GM18519 (cell line): ENCODE measurements around the gene COL1A2.

ENCODE experiments used
- ATAC-seq: cut with Tn5 transposase; IDR thresholded peaks from one replicate; pipeline ENCODE4 v1.9.1; 2021; ENCODE audit warnings: mild to moderate bottlenecking, moderate library complexity; ENCODE audit not compliant: unreplicated experiment, low FRiP score

COL1A2 gene

DNA sequence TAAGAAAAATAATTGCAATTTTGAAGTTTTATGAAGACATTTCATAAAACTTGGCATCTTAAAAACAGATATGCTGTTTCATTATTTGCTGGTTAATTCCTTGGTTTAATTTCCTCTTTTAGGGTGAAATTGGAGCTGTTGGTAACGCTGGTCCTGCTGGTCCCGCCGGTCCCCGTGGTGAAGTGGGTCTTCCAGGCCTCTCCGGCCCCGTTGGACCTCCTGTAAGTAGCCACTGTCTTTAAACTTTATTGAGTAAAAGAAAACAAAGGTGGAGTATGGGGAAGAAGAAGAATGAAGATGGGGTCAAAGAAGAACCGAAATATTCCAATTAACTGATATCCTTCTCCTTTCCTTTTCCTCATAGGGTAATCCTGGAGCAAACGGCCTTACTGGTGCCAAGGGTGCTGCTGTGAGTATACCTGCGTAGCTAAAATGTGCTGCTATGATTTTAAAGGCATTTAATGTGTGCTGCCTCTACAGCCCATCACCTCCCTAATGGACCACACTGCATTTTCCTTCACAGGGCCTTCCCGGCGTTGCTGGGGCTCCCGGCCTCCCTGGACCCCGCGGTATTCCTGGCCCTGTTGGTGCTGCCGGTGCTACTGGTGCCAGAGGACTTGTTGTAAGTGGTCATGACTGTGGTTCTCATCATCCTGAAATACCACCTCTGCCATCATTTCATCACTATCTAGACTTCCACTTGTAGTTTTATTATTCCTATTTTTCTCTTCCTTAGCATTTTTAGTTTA is 14.7 kb downstream of the COL1A2 start:
- no peak for ATAC-seq

DNA sequence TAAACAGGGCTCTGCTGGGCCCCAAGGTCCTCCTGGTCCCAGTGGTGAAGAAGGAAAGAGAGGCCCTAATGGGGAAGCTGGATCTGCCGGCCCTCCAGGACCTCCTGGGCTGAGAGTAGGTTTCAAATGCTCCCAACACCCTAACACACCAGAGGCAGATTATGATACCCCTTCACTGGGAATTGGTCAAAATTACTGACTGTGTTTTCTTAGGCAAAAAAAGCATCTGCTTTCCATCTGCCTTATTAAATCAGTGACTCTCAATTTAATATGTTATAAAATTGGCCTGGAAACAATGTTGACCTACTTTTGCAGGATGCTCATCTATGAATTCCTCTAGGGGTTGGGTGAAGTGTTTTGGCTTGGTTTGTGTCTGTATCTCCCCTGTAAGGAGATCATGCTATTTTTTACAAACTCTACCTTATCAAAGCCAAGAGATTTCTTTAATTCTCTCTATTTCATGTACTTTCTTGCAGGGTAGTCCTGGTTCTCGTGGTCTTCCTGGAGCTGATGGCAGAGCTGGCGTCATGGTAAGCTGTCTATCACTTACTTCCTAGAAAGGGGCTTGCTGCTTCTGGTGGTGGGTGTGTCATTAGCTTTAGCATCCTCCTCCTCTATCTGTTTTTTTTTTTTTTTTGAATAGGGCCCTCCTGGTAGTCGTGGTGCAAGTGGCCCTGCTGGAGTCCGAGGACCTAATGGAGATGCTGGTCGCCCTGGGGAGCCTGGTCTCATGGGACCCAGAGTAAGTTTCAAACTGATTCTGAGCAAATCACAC is 15.9 kb downstream of the COL1A2 start:
- ATAC-seq: no peak

DNA sequence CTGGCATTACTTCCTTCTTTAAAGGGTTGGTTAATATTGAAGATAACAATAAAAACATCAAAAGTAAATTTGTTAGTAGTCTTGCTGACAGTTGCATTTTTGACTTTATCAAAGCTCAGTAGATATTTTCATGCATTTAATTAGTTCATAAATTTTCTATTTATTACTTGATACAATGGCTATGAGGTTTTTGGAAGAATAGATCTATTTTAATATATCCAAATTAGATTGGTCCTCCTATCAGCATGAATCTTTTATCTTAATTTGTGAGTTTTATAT is 16.4 kb downstream of the COL1A2 start:
- no peak for ATAC-seq

DNA sequence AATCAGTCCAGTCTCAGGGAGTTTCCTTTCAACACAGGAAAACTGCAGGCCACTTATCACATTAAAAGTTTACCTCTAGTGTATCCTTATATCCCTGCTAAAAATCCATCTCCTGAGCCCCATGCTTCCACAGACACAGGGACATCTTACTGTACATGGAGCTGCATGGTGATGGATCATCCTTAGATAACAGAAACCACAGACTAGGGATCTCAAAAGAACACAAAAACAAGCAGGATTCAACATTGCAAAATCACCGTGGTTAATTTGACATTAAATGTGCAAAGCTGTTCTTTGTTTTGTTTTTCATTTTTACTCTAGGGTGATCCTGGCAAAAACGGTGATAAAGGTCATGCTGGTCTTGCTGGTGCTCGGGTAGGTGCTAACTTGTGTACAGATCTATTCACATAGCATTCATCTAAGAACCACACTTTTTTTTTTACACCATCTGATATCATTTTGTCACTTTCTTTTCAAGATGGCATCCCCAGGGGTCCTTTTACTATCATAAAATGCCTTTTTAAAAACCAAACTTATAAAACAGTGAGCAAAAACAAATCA is 18.1 kb downstream of the COL1A2 start:
- no peak for ATAC-seq

DNA sequence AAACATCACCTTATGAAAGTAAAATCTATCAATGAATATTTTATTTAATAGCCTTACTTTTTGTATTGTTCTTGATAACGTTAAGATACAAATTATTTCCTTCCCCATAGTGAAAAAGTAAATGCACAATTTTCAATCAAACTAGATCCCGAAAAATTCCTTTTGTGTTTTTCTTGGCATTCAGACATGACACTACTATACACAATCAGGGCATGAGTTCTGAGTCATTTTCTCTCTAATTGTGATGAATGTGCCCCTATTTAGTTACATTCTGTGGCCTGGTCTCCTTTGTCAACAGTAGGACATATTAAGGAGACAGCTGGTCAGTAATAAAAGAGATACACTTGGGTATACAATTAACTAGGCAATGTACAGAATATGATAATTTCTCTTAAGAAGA is 19.8 kb downstream of the COL1A2 start:
- no peak for ATAC-seq

DNA sequence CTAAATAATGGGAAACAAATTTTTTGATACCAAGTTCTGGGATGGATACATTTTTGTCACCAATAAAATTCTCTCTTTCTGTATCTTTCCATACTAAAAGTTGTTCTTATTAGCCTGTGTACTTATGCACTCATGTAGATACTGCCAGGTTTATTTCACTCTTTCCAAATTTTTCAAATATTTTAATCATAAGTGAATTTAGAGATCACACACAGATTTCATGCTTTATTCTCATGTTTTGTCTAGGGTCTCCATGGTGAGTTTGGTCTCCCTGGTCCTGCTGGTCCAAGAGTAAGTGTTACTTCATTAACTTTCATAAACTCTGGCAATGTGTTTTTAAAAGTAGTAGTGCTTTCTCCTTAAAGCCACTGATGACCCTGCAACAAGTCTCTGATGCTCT is 20.3 kb downstream of the COL1A2 start:
- no peak for ATAC-seq

DNA sequence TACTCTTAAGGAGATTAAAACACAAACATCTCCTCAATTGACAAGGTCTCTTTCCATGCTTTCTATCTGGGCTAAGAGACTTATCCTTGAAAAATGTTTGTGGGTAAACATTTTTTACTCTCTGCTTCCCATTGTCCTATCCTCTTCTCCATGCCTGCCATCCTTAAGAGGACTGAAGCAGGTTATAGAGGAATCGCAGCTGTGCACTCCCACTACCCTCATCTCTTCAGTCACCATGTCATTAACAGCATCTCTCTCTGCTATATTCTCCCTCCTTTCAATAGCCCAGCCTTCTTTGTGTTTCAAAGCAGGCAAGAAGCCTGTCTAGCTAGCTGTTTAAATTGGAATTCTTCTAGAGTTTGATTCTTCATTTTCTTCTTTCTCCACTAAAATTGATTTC is 22.6 kb downstream of the COL1A2 start:
- ATAC-seq: no peak

DNA sequence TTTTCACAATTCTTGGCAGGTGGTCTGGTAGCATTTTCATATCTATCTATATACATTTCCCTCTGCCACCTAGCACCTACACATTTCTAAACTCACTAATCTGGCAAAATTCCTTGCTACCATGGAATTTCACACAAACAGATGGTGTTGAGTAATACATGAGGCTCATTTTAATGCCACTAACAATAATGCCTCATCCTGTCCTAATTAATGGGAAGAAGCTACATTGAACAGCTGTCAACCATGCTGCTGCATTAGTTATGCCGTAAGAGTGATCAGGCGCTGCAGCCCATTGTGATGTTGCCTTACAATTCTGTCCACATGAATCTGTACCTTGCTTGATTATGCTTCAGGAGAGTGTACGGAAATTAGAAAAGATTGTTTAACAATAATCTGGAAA is 23.2 kb downstream of the COL1A2 start:
- no peak for ATAC-seq

DNA sequence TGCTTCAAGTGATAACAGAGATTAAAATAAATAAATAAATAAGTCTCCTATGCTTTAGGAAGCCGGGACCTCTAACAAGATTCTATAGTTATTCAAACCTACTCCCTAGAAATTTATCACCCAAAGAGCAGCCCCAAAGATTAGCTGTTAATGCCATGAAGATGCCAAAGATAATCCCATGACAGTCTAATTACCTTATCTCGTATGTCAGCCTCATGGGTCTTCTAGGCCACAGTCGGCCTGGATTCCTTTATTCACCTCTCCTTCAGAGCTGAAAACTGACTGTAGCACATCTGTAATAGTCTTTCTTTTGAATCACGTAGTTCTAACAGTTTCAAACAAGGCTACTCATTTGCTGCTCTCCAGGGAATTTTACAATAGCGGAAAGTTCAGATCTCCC is 24.2 kb downstream of the COL1A2 start:
- ATAC-seq: no peak

DNA sequence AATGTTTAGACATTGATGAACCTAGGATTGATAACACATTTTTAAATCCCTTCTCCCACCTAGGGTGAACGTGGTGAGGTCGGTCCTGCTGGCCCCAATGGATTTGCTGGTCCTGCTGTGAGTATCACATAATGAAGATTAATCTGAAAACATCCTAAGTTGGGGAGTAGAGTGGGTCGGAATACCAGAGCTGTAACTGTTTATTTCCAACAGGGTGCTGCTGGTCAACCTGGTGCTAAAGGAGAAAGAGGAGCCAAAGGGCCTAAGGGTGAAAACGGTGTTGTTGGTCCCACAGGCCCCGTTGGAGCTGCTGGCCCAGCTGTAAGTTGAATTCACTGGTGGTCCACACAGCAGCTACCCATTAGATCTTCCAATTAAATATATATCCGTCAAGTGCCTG is 25.6 kb downstream of the COL1A2 start:
- ATAC-seq: no peak

DNA sequence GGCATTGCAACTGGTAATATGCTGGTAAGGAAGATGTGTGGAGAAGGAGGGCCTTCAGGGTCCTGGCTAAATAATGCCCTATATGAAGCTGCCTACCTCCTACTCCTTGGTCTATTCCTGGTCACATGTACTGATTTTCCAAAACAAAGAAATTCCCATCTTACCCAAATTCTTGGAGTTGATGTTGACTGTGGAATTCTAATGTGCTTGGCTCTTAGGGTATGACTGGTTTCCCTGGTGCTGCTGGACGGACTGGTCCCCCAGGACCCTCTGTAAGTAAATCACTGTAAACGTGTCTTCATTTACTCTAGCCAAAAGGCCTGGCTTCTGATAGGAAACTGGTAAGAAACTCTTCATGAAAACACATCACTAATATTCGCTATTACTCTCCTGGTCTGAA is 27.0 kb downstream of the COL1A2 start:
- ATAC-seq: no peak

DNA sequence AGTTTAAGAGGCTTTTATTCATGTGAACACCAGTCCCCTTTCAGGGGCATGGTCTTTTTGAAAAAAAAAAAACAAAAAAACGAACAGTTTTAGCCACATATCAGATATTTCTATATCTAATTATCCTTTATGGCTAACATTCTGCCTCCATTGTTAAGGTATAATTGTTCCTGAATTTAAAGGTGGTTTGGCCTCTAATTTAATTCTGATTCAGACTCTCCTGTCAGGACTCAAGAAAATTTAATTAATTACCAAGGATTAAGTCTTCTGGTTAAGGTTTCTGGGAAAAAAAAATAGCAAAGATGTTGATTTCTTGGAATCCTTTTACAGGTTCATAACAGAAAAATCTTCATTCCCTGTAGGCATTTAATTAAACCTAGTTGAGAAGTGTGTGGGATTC is 27.4 kb downstream of the COL1A2 start:
- no peak for ATAC-seq

DNA sequence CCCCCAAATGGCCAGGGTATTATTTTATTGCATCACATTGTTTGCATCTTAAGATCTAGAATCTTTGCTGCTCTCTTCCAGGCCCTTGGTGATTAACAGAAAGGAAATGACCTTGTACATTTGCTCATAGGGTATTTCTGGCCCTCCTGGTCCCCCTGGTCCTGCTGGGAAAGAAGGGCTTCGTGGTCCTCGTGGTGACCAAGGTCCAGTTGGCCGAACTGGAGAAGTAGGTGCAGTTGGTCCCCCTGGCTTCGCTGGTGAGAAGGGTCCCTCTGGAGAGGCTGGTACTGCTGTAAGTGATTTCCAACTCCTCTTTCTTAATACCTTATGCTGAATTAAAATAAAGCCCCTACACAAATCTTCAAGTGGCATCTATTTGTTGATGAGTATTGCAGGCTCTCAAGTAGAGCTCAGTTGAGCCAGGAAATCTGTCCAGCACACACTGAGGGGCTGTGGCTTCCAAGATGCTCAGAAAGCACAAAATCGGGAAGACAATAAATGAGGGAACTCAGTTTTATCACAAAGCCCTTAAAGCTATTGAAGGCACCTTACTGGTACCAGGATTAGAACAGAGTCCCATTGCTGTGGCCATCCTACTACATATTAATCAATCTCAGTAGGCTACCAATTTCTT is 28.2 kb downstream of the COL1A2 start:
- ATAC-seq: no peak

DNA sequence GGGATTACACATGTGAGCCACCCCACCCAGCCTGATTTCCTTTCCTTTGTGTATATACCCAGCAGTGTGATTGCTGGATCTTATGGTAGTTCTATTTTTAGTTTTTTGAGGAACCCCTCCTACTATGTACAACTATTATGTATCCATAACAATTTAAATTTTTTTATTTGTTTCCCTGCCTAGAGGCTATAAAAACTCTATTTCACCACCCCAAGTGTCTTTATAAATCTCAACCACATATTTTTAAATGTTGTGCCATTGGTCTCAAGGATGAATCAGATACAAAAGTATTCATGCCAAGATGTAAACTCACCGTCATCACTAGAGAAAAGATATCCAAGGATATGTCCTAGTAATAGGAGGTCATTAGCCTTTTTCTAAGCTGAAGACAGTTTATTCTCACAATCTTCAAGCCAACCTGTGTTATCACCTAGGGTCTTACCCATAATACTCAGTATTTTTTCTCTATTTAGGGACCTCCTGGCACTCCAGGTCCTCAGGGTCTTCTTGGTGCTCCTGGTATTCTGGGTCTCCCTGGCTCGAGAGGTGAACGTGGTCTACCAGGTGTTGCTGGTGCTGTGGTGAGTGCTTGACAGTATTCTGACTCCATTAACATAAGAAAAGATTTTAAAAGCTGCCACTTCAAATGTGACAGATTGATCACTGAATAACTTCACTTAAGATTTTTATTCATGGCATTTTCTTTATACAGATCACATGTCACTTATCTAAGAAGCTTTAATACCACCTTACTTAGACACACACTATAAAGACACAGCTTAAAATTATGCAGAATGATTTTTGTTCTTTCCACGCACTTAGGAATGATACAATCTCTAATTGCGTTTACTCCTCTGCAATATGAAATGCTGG is 29.4 kb downstream of the COL1A2 start:
- no peak for ATAC-seq

DNA sequence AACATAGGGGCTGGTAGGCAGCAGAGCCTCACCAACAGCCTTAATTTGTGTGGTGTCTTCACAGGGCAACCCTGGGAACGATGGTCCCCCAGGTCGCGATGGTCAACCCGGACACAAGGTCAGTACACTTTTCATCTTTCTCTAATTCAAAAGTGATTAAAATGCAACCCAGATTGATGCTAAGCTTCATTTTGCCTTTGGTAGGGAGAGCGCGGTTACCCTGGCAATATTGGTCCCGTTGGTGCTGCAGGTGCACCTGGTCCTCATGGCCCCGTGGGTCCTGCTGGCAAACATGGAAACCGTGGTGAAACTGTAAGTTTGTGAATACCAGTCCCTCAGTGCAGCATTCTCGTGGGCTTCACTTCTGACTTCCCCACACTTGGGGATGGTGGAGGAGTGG is 30.9 kb downstream of the COL1A2 start:
- no peak for ATAC-seq

DNA sequence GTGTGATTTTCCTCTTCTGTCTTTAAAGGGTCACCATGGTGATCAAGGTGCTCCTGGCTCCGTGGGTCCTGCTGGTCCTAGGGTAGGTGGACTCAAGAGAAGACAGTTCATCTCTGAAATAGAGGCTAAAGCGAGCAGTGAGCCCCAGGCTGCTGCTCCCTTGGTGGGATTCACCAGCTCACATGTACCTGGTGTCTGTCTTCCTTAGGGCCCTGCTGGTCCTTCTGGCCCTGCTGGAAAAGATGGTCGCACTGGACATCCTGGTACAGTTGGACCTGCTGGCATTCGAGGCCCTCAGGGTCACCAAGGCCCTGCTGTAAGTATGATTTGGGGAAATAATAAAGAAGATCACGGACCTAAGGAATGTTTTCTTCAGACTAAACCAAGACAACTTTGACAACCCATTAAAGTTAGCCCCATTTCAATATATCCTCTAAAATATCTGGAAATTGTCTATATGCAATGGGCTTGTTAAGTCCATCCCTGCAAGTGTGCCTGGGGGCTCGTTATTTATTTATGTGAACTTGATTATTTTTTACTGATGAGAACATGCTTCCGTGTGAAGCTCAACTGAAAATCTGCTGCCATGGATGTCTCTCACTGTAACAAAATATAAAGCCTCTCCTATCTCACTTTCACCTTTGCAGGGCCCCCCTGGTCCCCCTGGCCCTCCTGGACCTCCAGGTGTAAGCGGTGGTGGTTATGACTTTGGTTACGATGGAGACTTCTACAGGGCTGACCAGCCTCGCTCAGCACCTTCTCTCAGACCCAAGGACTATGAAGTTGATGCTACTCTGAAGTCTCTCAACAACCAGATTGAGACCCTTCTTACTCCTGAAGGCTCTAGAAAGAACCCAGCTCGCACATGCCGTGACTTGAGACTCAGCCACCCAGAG is 32.5 kb downstream of the COL1A2 start:
- ATAC-seq: no peak

DNA sequence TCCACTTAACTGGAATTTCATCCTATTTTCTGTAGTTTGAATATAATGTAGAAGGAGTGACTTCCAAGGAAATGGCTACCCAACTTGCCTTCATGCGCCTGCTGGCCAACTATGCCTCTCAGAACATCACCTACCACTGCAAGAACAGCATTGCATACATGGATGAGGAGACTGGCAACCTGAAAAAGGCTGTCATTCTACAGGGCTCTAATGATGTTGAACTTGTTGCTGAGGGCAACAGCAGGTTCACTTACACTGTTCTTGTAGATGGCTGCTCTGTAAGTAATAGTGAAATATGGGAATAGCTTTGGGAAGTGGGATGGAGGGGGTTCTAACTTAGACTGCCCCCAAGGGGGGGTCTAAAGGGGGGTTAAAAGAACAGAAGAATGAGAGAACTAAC is 34.5 kb downstream of the COL1A2 start:
- no peak for ATAC-seq

DNA sequence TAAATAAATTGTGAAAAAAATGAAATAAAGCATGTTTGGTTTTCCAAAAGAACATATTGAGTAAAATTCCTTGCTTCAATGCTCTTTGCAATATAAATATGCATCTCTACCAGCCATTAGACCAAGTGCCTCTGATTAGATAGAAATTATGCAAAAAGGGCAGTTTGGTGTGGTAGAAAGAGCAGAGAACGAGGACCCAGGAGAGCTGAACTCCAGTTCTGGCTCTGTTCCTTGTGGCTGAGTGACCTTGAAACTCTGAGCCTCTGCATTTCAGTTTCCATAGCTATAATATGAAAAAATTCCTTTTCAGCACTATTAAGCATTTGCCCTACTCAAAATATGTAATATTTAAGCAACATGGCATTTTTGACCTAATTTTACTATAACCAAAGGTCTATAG is 36.5 kb downstream of the COL1A2 start:
- no peak for ATAC-seq

DNA sequence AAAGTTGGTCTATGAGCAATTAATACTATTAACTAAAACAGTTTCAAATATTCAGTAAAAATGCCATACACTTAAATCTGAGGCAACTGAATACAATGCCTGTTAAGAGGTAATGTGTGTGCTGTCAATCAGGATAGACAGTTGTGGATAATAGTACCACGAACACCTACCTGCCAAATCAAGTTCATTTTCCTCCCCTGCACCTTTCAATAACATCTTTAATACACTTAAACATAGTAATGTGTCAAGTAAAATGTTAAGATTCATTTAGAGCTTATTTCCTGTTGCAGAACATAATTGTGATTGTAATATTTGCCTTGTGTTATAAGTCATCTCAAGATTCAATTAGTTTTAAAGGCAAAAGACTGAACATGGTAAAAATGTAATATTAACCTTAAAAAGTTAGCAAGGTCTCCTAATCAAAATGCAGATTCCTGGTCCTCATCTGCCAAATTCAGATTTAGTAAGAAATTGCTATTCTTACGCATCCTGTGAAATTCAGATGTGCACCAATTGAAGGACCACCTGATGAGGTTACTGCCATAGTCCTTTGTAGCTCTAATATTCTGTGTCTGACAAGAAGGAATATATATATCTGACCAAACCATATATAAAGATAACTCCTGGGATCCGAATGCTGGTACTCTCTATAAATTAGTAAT is 37.1 kb downstream of the COL1A2 start:
- ATAC-seq: no peak
